ENCODE measurements around the gene TMEM179B. TPM values are rescaled to one million over a fixed set of nuclear protein-coding genes. Genes with fewer than 3 reads are reported as not detected.

Gene TMEM179B
- total and polyA plus RNA-seq, 7 donors, result 27.0 to 63.9 (median 39.0) TPM

DNA sequence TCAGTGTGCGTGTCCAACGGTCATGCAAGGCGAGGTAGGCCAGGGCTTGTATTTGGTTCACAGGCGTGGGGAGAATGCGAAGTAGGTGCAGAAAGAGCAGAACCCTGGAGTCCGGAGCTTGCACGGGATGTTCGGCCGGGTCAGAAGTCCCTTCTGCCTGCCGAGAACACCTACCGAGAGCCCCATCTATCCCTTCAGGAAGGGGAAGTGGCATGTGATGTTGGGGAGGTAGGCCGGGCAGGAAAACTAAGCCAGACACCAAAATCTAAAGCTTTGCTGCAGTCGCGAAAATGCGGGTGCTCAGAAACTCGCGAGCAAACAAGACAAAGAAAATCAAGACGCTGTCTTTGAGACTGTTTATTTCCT, 16.4 kb upstream of the TMEM179B start:
- H3K27me3 ChIP-seq, result no peaks in the 10 kb centered on the region
- DNase-seq, result peak; percentile 74
- no peaks in the 10 kb centered on the region for H3K9me3 ChIP-seq
- intact Hi-C loops (cut with DNase I), result loop anchor here (1.0 to 5.0 kb wide), 2 partner anchors 16 to 43 kb away; partner anchors contain the start of genes HNRNPUL2 and TTC9C
- peak overlapping the region; percentile 62 to 73 (median 68) for H3K4me3 ChIP-seq
- peaks cover 0 to 28% (median 22%) of the 10 kb centered on the region in 4 donors for H3K4me1 ChIP-seq
- TF ChIP-seq POLR2AphosphoS5 (IDR thresholded peaks at IDR 0.05), result no peak
- H3K27ac ChIP-seq, result peak overlapping the region; percentile 91 to 96 (median 94)
- WGBS, 2 donors, result 1% methylated on average over 18 of the region's 18 CpGs
- H3K36me3 ChIP-seq, result peaks cover 9 to 28% (median 19%) of the 10 kb centered on the region in 4 donors

DNA sequence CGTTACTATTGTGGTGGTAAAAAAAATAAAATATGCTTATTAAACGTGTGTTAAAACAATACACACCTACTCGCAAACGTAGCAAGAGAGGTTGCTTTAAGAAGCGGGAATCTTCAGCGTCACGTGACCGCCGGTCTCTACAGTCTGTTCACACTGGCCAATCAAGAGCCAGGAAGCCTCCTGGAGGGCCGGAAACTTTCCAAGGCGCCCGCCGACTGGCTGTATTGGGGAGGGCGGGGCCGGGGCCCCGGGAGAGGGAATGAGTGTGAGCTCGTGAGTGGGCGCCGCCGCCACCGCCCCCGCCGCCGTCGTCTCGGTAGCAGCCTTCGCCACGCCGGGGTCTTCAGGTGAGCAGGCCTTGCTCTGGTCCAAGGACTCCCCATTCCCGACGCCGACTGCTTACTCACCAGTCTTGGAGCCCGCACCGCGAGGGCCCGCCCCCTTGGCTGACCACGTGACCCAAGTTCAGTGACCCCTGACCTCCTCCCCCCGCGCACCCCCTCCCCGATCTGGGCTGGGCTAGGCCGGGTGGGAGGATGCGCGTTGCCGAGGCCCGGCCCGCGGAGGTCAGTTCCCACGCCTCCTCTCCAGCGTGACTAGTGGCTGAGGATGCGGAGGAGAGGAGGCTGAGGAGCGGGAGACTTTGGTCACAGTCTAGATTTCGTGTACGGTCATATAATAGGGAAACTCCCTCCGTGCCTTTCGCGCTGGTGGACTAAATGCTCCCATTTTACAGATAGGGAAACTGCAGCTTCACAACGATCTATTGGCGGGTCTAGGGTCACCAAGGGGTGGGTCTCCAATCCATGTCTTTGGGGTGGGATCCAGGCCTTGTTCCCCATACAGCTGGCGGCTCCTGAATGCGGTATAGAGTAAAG, 15.8 kb upstream of the TMEM179B start, which contains the start of gene TAF6L:
Gene TAF6L, plus strand, starts transcription at position 253 of the 878 bp plus-strand sequence. CDS start 4,388 bp downstream, outside the sequence.
- intact Hi-C loops (cut with DNase I), result loop anchor here (1.0 to 5.0 kb wide), 2 partner anchors 15 to 44 kb away; partner anchors contain the start of genes HNRNPUL2 and TTC9C
- peak within 1 kb of the TSS; percentile 91 to 96 (median 94) for H3K27ac ChIP-seq
- H3K9me3 ChIP-seq, result no peaks in the 10 kb centered on the region
- H3K27me3 ChIP-seq, result no peaks in the 10 kb centered on the region
- TF ChIP-seq EP300 (IDR thresholded peaks at IDR 0.05) (peak in 1 of 4 donors; percentile 10), POLR2A (IDR thresholded peaks at IDR 0.05) (peak; percentile 31 to 42), POLR2AphosphoS5 (IDR thresholded peaks at IDR 0.05) (peak; percentile 63 to 81 (median 71))
- TF ChIP-seq, protein P1, sequence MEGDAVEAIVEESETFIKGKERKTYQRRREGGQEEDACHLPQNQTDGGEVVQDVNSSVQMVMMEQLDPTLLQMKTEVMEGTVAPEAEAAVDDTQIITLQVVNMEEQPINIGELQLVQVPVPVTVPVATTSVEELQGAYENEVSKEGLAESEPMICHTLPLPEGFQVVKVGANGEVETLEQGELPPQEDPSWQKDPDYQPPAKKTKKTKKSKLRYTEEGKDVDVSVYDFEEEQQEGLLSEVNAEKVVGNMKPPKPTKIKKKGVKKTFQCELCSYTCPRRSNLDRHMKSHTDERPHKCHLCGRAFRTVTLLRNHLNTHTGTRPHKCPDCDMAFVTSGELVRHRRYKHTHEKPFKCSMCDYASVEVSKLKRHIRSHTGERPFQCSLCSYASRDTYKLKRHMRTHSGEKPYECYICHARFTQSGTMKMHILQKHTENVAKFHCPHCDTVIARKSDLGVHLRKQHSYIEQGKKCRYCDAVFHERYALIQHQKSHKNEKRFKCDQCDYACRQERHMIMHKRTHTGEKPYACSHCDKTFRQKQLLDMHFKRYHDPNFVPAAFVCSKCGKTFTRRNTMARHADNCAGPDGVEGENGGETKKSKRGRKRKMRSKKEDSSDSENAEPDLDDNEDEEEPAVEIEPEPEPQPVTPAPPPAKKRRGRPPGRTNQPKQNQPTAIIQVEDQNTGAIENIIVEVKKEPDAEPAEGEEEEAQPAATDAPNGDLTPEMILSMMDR (IDR thresholded peaks at IDR 0.05), result no peak
- H3K36me3 ChIP-seq, result peaks cover 6 to 28% (median 16%) of the 10 kb centered on the region in 4 donors
- peak within 1 kb of the TSS; percentile 62 to 73 (median 68) for H3K4me3 ChIP-seq
- peaks cover 0 to 28% (median 22%) of the 10 kb centered on the region in 4 donors for H3K4me1 ChIP-seq
- 2 to 3% methylated on average over 60 of the region's 60 CpGs for WGBS, 2 donors
- peak; percentile 100 for DNase-seq

DNA sequence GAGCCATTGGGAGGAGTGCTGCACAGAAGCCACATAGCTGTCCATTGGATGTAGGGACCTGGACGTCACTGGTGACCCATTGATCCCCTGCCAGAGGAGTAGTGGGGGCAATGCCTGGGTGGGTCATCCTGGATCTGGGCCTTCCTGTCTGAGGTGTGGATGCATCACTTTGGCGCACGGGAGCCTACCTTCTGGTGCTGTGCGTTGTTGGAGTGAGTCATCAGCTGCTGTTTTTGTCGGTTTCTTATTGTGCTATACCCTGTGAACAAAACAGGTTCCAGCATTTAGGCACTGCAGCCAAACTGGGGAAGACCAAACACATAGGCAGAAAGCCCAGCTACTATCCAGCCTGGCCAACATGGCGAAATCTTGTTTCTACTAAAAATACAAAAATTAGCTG, 12.8 kb upstream of the TMEM179B start:
- no peak overlapping the region for H3K4me3 ChIP-seq
- no peaks in the 10 kb centered on the region for H3K27me3 ChIP-seq
- no peak for TF ChIP-seq EP300 (IDR thresholded peaks at IDR 0.05)
- TF ChIP-seq POLR2A (IDR thresholded peaks at IDR 0.05), result no peak
- TF ChIP-seq POLR2AphosphoS5 (IDR thresholded peaks at IDR 0.05), result no peak
- TF ChIP-seq, protein P1 (IDR thresholded peaks at IDR 0.05), result no peak
- H3K9me3 ChIP-seq, result no peaks in the 10 kb centered on the region
- intact Hi-C loops (cut with DNase I), result loop anchor here (5.0 kb wide), 1 partner anchor 47 kb away; the partner anchor contains the start of genes HNRNPUL2 and TTC9C
- 94% methylated on average over 6 of the region's 6 CpGs for WGBS, 2 donors
- peaks cover 0 to 26% (median 22%) of the 10 kb centered on the region in 4 donors for H3K4me1 ChIP-seq
- H3K27ac ChIP-seq, result no peak overlapping the region
- DNase-seq, result no peak
- peaks cover 0 to 39% (median 24%) of the 10 kb centered on the region in 4 donors for H3K36me3 ChIP-seq

DNA sequence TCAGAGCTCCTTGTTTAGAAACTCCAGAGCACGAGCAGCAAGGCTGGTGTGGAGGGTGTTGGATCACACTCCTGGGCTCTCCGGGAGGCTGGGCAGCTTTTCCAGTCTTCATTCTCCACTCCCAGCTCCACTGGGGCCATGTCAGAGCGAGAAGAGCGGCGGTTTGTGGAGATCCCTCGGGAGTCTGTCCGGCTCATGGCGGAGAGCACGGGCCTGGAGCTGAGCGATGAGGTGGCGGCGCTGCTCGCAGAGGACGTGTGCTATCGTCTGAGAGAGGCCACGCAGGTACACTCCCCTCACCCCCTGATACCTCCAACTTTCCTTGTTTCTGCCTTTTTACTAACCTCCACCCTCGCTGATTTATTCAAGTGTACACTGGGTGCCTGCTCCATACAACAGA, 11.6 kb upstream of the TMEM179B start:
- H3K4me3 ChIP-seq, result no peak overlapping the region
- H3K27me3 ChIP-seq, result no peaks in the 10 kb centered on the region
- H3K36me3 ChIP-seq, result peaks cover 0 to 51% (median 24%) of the 10 kb centered on the region in 4 donors
- H3K4me1 ChIP-seq, result peaks cover 0 to 13% (median 11%) of the 10 kb centered on the region in 4 donors
- H3K9me3 ChIP-seq, result no peaks in the 10 kb centered on the region
- 95 to 96% methylated on average over 17 of the region's 17 CpGs for WGBS, 2 donors
- H3K27ac ChIP-seq, result no peak overlapping the region
- TF ChIP-seq POLR2A (IDR thresholded peaks at IDR 0.05) (no peak), EP300 (IDR thresholded peaks at IDR 0.05) (no peak), POLR2AphosphoS5 (IDR thresholded peaks at IDR 0.05) (no peak)
- TF ChIP-seq, protein P1 (IDR thresholded peaks at IDR 0.05), result no peak
- intact Hi-C loops (cut with DNase I), result no loop called here
- DNase-seq, result no peak

DNA sequence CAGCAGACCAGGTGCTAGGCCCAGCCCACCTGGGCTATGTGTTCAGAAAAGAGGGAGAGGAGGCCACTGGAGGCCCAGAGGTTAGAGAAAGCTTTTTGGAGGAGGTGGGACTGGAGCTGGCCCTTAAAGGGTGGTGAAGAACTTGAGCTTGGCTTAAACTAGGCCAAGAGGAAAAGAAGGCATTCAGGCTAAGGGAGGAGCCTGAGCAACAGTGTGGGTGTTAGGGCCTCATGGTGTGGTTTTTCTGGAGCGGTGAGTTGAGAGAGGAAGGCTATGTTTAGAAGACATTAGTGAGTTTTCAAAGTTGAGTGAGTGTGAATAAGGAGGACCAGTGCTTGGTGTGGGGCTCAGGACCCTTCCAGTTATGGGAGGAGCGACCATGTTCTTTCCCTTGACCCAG, 9.8 kb upstream of the TMEM179B start:
- 85 to 88% methylated on average over 2 of the region's 2 CpGs for WGBS, 2 donors
- H3K4me1 ChIP-seq, result peaks cover 0 to 2% (median under 1%) of the 10 kb centered on the region in 4 donors
- DNase-seq, result no peak
- H3K27ac ChIP-seq, result no peak overlapping the region
- H3K4me3 ChIP-seq, result no peak overlapping the region
- TF ChIP-seq EP300 (IDR thresholded peaks at IDR 0.05), result no peak
- no peak for TF ChIP-seq POLR2AphosphoS5 (IDR thresholded peaks at IDR 0.05)
- intact Hi-C loops (cut with DNase I), result no loop called here
- no peaks in the 10 kb centered on the region for H3K27me3 ChIP-seq
- H3K9me3 ChIP-seq, result no peaks in the 10 kb centered on the region
- peaks cover 0 to 61% (median 26%) of the 10 kb centered on the region in 4 donors for H3K36me3 ChIP-seq

All from sigmoid colon (tissue), 7 donors.